GM21381 (cell line): Measurements from ENCODE around the gene OR4F6.

Source experiments
- ATAC-seq: cut with Tn5 transposase; IDR thresholded peaks from one replicate; pipeline ENCODE4 v1.9.1; 2021; ENCODE audit warnings: mild to moderate bottlenecking, moderate library complexity; ENCODE audit not compliant: unreplicated experiment

Gene OR4F6

GRCh38 chr15:101804375-101804774 lies 1.1 kb downstream of the OR4F6 start:
- no peak for ATAC-seq

GRCh38 chr15:101804941-101805340 lies 1.6 kb downstream of the OR4F6 start:
- ATAC-seq, result no peak

- no peak for ATAC-seq
Measured at GRCh38 chr15:101805605-101806345, 2.5 kb downstream of the OR4F6 start.

- no peak for ATAC-seq
Measured at GRCh38 chr15:101807345-101807945, 4.1 kb downstream of the OR4F6 start.

- no peak for ATAC-seq
Measured at GRCh38 chr15:101808201-101808600, 4.9 kb downstream of the OR4F6 start.

- no peak for ATAC-seq
Measured at GRCh38 chr15:101810456-101810855, 7.1 kb downstream of the OR4F6 start.

- no peak for ATAC-seq
Measured at GRCh38 chr15:101810876-101811275, 7.6 kb downstream of the OR4F6 start.

GRCh38 chr15:101811902-101812301 lies 8.6 kb downstream of the OR4F6 start, which contains the start of gene OR4F15:
TSS of gene OR4F15 (plus strand) at chr15:101812202. CDS start at chr15:101818187, 5,985 bp downstream.
- ATAC-seq, result no peak

GRCh38 chr15:101813803-101814534 lies 10.7 kb downstream of the OR4F6 start:
- no peak for ATAC-seq

GRCh38 chr15:101820781-101821180 lies 17.5 kb downstream of the OR4F6 start:
- ATAC-seq, result no peak

- no peak for ATAC-seq
Measured at GRCh38 chr15:101827257-101827656, 23.9 kb downstream of the OR4F6 start.

GRCh38 chr15:101828774-101829173 lies 25.5 kb downstream of the OR4F6 start:
- ATAC-seq, result no peak

GRCh38 chr15:101841656-101842055 lies 38.3 kb downstream of the OR4F6 start:
- no peak for ATAC-seq

GRCh38 chr15:101844916-101845315 lies 41.6 kb downstream of the OR4F6 start:
- ATAC-seq, result no peak

- no peak for ATAC-seq
Measured at GRCh38 chr15:101852356-101852755, 49.0 kb downstream of the OR4F6 start.
